HL-60 (cell line): ENCODE data around the gene XYLT1.

Experiments used
- DNase-seq, 2 experiments: peaks; one replicate each; pipeline ENCODE4 v3.0.0-alpha.2; 2010 to 2020; ENCODE audit warnings: low read depth in 1 of 2, low spot score in 1 of 2
- H3K27ac ChIP-seq: fragments of 250-450 bp; sonication (Bioruptor Pico); replicated peaks from 2 replicates; pipeline ENCODE4 v1.5.1; 2020; ENCODE audit warnings: mild to moderate bottlenecking, moderate library complexity
- H3K27me3 ChIP-seq: fragments of 250-450 bp; sonication (Bioruptor Pico); 2 replicates; pipeline ENCODE4 v1.5.1; 2021; ENCODE audit warnings: mild to moderate bottlenecking, moderate library complexity; ENCODE audit not compliant: insufficient read depth, poor library complexity, severe bottlenecking
- H3K4me3 ChIP-seq: replicated peaks from 2 replicates; pipeline ENCODE4 v1.5.1; 2011; ENCODE audit warnings: mild to moderate bottlenecking, control low read depth, low read length; ENCODE audit not compliant: insufficient read depth
- CTCF ChIP-seq: IDR thresholded peaks from one replicate; pipeline ENCODE4 v1.5.1; 2011; ENCODE audit warnings: low read length, control low read depth, inconsistent platforms; ENCODE audit not compliant: insufficient read depth
- GABPA ChIP-seq: IDR thresholded peaks from 2 replicates; pipeline ENCODE4 v1.6.1; 2012; ENCODE audit warnings: low read depth
- POLR2AphosphoS5 ChIP-seq: IDR thresholded peaks from 2 replicates; pipeline ENCODE4 v1.6.1; 2012; ENCODE audit warnings: low read depth
- REST ChIP-seq: IDR thresholded peaks from 2 replicates; pipeline ENCODE4 v1.6.1; 2012; ENCODE audit warnings: low read depth; ENCODE audit not compliant: insufficient replicate concordance
- SPI1 ChIP-seq: IDR thresholded peaks from 2 replicates; pipeline ENCODE4 v1.6.1; 2012; ENCODE audit warnings: low read depth, mild to moderate bottlenecking, borderline replicate concordance

XYLT1 gene

GRCh38 chr16:17501321-17501720 lies 30.6 kb upstream of the XYLT1 start:
- no peak overlapping the region for H3K27ac ChIP-seq
- H3K27me3 ChIP-seq = no peaks in the 10 kb centered on the region
- no peak for DNase-seq
- H3K4me3 ChIP-seq = no peak overlapping the region
- TF ChIP-seq GABPA (no peak), CTCF (no peak), POLR2AphosphoS5 (no peak), REST (no peak), SPI1 (no peak)

GRCh38 chr16:17499223-17499902 lies 28.6 kb upstream of the XYLT1 start:
- Histone ChIP-seq H3K27me3 (no peaks in the 10 kb centered on the region), H3K4me3 (no peak overlapping the region), H3K27ac (no peak overlapping the region)
- TF ChIP-seq POLR2AphosphoS5 = no peak
- no peak for TF ChIP-seq CTCF
- TF ChIP-seq REST = no peak
- no peak for TF ChIP-seq SPI1
- TF ChIP-seq GABPA = no peak
- DNase-seq = no peak

GRCh38 chr16:17497648-17498047 lies 26.9 kb upstream of the XYLT1 start:
- Histone ChIP-seq H3K4me3 (no peak overlapping the region), H3K27ac (no peak overlapping the region), H3K27me3 (no peaks in the 10 kb centered on the region)
- no peak for DNase-seq
- no peak for TF ChIP-seq SPI1
- no peak for TF ChIP-seq POLR2AphosphoS5
- no peak for TF ChIP-seq CTCF
- no peak for TF ChIP-seq REST
- no peak for TF ChIP-seq GABPA
